HG03342 (cell line): ENCODE results near the gene SERPINA1.

Experiments used
- ATAC-seq: cut with Tn5 transposase; IDR thresholded peaks from one replicate; pipeline ENCODE4 v1.9.1; 2021; ENCODE audit warnings: mild to moderate bottlenecking, moderate library complexity; ENCODE audit not compliant: unreplicated experiment

Gene SERPINA1

GRCh38 chr14:94398182-94398479, 9.7 kb upstream of the SERPINA1 start:
- ATAC-seq = no peak

- ATAC-seq = no peak
Observed at GRCh38 chr14:94397289-94398181, 9.1 kb upstream of the SERPINA1 start.

DNA sequence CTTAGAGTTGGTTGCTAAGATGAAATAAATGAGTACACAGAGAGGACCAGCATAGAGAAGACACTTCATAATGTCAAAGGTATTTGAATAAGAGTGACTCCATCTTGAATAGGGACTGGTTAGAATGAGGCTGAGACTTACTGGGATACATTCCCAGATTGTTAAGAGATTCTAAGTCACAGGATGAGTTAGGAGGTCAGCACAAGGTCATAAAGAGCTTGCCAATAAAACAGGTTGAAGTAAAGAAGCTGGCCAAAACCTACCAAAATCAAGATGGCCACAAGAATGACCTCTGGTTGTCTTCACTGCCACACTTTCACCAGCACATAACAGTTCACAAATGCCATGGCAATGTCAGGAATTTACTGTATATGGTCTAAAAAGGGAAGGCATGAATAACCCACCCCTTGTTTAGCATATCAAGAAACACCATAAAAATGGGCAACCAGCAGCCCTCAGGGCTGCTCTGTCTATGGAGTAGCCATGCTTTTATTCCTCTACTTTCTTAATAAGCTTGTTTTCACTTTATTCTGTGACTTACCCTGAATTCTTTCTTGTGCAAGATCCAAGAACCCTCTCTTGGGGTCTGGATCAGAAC, 8.3 kb upstream of the SERPINA1 start:
- no peak for ATAC-seq

DNA sequence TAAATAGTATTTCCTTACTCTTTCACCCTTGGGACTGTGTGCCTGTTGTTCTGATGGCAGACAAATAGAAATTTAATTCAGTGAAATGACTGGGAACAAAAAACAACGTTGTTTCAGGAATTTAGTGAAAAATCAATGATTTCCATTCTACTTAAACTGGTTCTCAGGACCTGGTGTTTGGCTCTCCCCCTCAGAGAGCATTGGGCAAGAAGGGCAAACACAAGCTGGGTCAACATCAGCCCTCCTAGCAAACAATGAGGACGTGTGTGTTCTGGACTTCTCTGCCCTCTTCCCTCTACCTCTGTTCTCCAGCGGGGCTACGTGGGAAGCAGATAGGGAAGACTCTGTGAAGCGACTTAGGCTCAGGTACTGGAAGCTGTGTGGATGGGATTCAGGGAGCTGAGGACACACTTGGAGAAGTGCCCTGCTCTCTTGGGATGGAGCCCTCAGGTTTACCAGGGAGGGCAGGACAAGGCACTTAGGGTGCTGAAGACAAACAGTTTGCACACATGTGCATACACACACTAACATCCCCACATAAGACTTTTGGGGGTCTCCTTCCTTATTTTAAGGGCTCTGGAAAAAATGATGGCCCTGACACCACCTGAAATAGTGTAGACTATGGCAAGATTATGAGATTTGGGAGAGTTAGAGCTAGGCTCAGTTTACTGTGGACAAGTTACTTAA, 7.6 kb upstream of the SERPINA1 start:
- ATAC-seq = no peak

- ATAC-seq = no peak
Observed at GRCh38 chr14:94395282-94395887, 7.0 kb upstream of the SERPINA1 start.

DNA sequence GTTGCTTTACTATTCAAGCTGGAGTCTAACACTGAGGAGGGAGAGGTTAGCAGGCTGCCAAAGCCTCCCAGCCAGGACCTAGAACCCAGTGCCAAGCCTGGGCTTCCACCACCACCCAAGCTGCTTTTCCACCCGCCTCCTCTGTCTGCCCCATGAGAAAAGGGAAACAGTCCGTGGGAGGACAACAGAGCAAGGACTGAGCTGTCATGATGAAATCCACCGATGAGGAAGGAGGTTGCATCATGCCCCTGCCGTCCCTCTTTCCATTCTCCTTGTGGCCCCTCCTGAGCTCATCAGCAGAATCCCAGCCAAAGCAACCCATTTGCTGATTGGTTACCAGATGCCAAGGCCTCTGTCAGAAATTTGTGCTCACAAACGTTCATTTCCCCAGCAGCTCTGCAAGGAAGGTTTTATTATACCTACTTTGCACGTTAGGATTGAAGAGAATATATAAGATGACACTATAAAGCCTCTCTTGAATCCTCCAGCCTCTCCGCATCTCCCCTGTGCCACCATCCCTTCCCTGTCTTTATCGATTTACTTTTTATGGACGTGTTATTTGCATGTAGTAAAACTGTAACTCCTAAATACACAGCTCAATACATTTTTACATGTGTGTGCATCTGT, 6.3 kb upstream of the SERPINA1 start:
- ATAC-seq = no peak

GRCh38 chr14:94394025-94394493, 5.7 kb upstream of the SERPINA1 start:
- ATAC-seq = no peak

- no peak for ATAC-seq
Observed at GRCh38 chr14:94393474-94393873, 5.1 kb upstream of the SERPINA1 start.

DNA sequence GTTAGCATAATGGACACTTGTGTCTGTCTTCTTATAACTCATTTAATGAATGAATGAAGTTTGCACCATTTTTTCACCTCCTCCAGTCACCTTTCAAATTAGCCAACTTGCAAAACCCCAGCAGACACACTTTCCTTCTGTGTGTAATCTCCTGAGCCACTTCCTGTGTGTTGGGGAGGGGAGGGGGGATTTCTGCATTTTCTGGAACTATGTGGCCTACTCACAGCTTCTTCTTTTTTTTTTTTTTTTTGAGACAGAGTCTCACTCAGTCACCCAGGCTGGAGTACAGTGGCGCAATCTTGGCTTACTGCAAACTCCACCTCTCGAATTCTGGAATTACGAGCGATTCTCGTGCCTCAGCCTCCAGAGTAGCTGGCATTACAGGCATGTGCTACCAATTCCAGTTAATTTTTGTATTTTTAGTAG, 4.1 kb upstream of the SERPINA1 start:
- ATAC-seq = no peak

DNA sequence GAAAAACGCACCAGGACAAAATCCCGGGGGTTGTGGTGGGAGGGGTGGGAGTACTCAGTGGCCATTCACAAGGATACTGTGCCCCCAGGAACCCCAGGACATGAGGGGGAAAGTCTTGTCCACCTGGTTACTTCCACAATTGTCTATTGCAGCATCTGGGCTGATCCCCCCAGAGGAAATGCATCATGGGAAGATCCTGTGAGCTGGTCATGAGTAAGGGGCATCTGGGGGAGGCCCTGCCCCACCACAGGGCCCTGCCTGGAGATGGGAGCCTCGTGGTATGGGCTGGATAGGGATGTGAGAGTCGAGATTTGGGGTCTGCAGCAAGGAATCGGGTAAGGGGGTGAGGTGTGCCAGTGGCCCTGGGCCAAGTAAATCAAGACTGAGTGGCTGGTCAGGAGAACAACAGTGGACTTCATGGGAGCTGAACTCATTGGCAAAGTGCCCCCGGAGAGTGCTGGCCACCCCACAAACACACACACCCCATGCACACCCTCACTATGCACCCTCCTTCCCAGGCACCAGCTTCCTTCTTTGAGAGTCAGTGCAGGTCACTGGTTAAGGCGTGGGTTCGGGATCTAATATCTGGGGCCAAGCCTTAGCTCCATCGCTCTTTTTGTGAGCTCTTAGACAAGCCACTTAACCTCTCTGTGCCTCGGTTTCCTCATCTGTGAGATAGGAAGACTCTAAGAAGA, 3.0 kb upstream of the SERPINA1 start:
- ATAC-seq = no peak

GRCh38 chr14:94390372-94391086, 2.1 kb upstream of the SERPINA1 start:
- ATAC-seq = no peak

GRCh38 chr14:94389731-94390371, 1.4 kb upstream of the SERPINA1 start:
- ATAC-seq = no peak

- ATAC-seq = no peak
Observed at GRCh38 chr14:94389104-94389469, 685 bp upstream of the SERPINA1 start.

- ATAC-seq = no peak
Observed at GRCh38 chr14:94388027-94388383, 397 bp downstream of the SERPINA1 start.

- ATAC-seq = no peak
Observed at GRCh38 chr14:94387051-94388026, 1.1 kb downstream of the SERPINA1 start.

DNA sequence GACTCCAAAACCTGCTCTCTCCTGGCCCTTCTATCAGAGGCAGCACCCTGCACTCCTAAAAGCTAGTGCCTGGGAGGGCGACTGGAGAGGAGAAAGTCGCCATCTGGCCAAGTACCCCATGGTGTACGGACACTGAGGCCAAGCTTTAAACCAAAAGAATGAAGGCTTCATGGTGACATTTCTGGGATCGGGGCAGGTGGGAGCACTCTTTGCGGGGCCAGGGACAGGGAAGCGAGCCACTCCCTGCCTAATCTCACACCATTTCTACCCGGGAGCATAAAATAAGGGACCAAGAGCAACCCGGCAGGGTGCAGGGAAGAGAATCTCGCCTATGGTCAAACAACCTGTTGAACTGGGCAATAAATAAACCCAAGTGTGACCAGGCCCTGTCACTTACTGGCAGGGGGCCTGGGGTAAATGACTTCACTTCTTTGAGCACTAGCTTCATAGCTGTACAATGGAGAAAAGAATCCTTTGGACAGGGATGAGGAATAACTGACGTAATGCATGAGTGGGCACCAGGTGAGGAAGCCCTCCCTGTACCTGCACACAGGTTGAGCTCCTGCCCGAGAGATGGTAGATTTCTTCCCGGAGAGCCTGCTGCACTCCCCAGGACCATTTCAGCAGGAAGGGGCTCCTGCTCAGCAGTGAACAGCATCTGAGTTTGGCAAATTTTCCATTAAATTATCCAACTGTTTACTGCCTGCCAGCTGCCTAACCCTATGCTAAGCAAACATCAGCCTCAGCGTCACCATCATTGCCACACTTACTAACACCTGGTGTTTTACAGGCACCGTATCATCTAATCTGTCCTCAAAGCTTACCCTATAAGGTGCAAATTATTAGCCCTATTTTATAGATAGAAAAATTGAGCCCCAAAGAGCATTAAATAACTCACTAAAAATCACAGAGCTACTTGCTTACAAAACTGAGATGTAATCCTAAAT, 2.0 kb downstream of the SERPINA1 start:
- no peak for ATAC-seq

GRCh38 chr14:94385553-94386057, 2.8 kb downstream of the SERPINA1 start:
- no peak for ATAC-seq
